Head of caudate nucleus (tissue), 42 donors: ENCODE data around the gene PGD.
A peak's percentile ranks its signal among the peaks of the same experiment; 100 is the strongest.
"Not testable (repeated sequence)": the region's sequence is repeated elsewhere in the genome, so short reads cannot be mapped to it uniquely, and the experiment has no call there.

Experiments
- DNase-seq, 42 donors: peaks; one replicate each; pipeline versions ENCODE4 v3.0.0 to v3.0.0-alpha.2; 2020 to 2021; ENCODE audit warnings: mixed read lengths in 7 of 42
- intact Hi-C: fragments of 100-400 bp; cut with DNase I; formaldehyde crosslinking; loops from one replicate; pipeline ENCODE4 v1.15.0; 2022

PGD gene

GRCh38 chr1:10389271-10389973 lies 9.4 kb upstream of the PGD start:
- no peak for DNase-seq
- intact Hi-C loops, result no loop called here

DNA sequence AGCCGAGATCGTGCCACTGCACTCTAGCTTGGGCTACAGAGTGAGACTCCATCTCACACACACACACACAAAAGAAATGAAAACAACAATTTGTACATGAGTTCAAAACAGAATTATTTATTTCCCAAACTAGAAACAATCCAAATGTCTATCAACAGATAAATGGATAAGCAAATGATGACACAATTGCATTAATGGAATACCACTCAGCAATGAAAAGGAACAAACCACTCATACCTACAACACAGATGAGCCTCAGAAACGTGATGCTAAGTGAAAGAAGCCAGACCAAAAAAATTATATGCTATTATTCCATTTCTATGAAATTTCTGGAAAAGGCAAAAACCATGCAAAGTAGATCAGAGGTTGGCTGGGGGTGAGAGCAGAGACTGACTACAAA lies 2.0 kb upstream of the PGD start:
- no peak for DNase-seq
- intact Hi-C loops, result no loop called here

GRCh38 chr1:10398278-10398733 lies 558 bp upstream of the PGD start:
- no peak for DNase-seq

GRCh38 chr1:10399444-10399941 lies 629 bp downstream of the PGD start:
- intact Hi-C loops, result no loop called here
- peak in 32 of 42 donors; percentile 6 to 55 (median 28) for DNase-seq

More at GRCh38 chr1:10398278-10398733, 558 bp upstream of the PGD start:
- intact Hi-C loops, result no loop called here

DNA sequence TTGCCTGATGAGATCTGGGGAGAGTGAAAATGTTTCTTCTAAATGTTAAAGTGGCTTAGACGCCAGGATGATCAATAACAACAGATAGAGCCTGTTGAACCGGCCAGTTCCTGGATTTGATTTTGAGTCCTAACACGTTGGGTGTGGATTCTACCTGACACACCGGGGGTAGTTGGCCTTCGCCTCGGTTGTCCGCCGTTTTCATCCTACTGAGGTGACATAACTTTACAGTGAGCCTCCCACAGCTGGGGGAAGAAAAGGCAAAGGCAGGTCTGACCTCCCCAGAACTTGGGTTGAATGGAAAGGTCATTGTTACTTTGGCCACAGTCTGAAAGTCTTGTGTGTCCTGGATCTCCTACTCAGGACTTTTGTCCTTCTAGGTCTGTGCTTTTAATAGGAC lies 1.1 kb downstream of the PGD start:
- no peak for DNase-seq
- intact Hi-C loops, result no loop called here

GRCh38 chr1:10401281-10401680 lies 2.4 kb downstream of the PGD start:
- no peak for DNase-seq
- intact Hi-C loops, result no loop called here

DNA sequence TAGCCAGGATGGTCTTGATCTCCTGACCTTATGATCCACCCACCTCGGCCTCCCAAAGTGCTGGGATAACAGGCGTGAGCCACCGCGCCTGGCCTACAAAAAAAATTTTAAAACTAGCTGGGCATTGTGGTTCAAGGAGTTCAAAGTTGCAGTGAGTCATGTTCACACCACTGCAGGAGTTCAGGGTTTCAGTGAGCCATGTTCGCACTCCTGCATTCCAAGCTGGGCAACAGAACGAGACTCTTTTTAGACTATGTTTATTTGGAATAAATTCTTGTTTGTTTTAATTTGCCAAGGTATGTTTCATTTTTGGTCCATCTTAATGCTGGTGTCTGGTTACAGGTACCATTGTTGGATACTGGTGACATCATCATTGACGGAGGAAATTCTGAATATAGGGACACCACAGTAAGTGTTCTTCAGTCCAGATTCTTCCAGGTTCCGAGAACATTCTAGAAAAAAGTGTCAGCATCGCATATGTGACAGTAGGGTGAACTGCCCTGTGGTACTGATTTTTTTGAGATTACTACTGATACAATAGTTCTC lies 3.9 kb downstream of the PGD start:
- intact Hi-C loops, result no loop called here
- DNase-seq, result no peak

DNA sequence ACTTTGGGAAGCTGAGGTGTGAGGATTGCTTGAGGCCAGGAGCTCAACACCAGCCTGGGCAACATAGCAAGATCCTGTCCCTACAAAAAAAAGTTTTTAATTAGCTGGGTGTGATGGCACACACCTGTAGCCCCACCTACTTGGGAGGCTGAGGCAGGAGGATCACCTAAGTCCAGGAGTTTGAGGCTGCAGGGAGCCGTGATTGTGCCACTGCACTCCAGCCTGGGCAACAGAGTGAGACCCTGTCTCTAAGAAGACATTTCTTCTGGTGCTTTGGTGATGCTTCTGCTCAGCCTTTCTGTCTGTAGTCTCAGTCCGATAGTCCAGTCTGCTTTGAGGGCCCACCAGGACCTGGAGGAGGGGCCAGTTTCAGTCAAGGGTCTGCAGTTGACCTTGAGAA lies 8.3 kb downstream of the PGD start:
- DNase-seq, result no peak
- intact Hi-C loops, result no loop called here

GRCh38 chr1:10415211-10415930 lies 16.5 kb downstream of the PGD start:
- intact Hi-C loops, result no loop called here
- DNase-seq, result peak in 11 of 42 donors; percentile 7 to 63 (median 30)

GRCh38 chr1:10415967-10416366 lies 17.1 kb downstream of the PGD start:
- intact Hi-C loops, result not testable (repeated sequence)

GRCh38 chr1:10418741-10419140 lies 19.9 kb downstream of the PGD start:
- DNase-seq, intact Hi-C loops: not testable (repeated sequence)

More at GRCh38 chr1:10415967-10416366, 17.1 kb downstream of the PGD start:
- DNase-seq, result not testable (repeated sequence)

GRCh38 chr1:10419351-10419750 lies 20.5 kb downstream of the PGD start:
- intact Hi-C loops, result no loop called here
- no peak for DNase-seq

DNA sequence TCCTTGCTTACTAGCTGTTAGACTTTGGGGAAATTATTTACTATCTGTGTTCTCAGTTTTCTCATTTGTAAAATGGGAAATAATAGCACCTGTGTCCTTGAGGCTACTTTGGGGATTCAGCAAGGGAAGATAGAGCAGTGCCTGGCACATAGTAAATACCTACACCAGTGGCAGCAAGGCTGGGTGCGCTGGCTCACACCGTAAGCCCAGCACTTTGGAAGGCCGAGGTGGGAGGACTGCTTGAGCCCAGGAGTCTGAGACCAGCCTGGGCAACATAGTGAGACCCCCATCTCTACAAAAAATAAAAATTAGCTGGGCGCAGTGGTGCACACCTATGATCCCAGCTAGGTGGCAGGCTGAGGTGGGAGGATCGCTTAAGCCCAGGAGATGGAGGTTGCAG lies 22.8 kb downstream of the PGD start:
- DNase-seq, result no peak
- intact Hi-C loops, result loop anchor here (10.0 kb wide), 1 partner anchor 547 kb away; no protein-coding TSS in a partner anchor

DNA sequence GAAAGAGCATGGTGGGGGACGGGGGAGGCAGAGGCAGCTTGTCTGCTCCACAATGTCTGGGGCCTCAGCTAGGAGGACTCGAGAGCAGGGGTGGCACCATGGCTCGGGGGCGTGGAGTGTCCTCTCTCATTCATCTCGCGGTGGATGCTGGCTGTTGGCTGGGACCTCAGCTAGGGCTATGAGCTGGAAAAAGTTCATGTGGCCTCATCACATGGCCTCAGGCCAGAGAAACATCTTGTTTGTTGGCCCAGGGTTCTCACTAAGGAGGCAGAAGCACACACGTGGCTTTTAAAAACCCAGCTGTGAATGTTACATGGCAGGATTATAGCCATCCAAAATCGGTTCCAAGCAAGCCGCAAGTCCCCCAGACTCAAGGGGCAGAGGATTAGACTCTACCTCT lies 25.2 kb downstream of the PGD start:
- peak in 11 of 42 donors; percentile 12 to 67 (median 32) for DNase-seq
- intact Hi-C loops, result loop anchor here (10.0 kb wide), 1 partner anchor 549 kb away; no protein-coding TSS in a partner anchor

GRCh38 chr1:10424651-10425050 lies 25.8 kb downstream of the PGD start:
- intact Hi-C loops, result loop anchor here (10.0 kb wide), 1 partner anchor 550 kb away; no protein-coding TSS in a partner anchor
- no peak for DNase-seq

GRCh38 chr1:10425826-10426534 lies 27.1 kb downstream of the PGD start:
- intact Hi-C loops, result loop anchor here (10.0 kb wide), 1 partner anchor 551 kb away; no protein-coding TSS in a partner anchor
- DNase-seq, result not testable (repeated sequence)

DNA sequence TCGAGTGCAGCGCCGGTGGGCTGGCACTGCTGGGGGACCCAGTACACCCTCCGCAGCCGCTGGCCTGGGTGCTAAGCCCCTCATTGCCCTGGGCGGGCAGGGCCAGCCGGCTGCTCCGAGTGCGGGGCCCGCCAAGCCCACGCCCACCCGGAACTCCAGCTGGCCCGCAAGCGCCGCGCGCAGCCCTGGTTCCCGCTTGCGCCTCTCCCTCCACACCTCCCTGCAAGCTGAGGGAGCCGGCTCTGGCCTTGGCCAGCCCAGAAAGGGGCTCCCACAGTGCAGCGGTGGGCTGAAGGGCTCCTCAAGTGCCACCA lies 27.6 kb downstream of the PGD start:
- not testable (repeated sequence) for DNase-seq
- intact Hi-C loops, result loop anchor here (10.0 kb wide), 1 partner anchor 552 kb away; no protein-coding TSS in a partner anchor

- DNase-seq, result peak in 1 of 42 donors; percentile 15
- intact Hi-C loops, result loop anchor here (10.0 kb wide), 1 partner anchor 554 kb away; no protein-coding TSS in a partner anchor
Observed at GRCh38 chr1:10428984-10429383, 30.1 kb downstream of the PGD start.

- peak in 10 of 42 donors; percentile 8 to 38 (median 19) for DNase-seq
- intact Hi-C loops, result loop anchor here (2.0 to 10.0 kb wide), 2 partner anchors 53 to 555 kb away; no protein-coding TSS in a partner anchor
Observed at GRCh38 chr1:10429868-10430215, 31.0 kb downstream of the PGD start.
